Keratinocyte (primary cell): ENCODE results near the gene C2CD5. TPM values are rescaled to one million over a fixed set of nuclear protein-coding genes. Genes with fewer than 3 reads are reported as not detected.

Experiments
- DNase-seq: peaks from one replicate; pipeline ENCODE4 v3.0.0-alpha.2; 2011; ENCODE audit warnings: low read depth, missing footprints, low spot score
- FAIRE-seq: peaks from 2 replicates; lab custom pipeline; 2011; peaks lifted over from hg19 to GRCh38; lab: Jason Lieb, UNC
- H2AFZ ChIP-seq: 2 replicates; pipeline ENCODE4 v1.6.0; 2012; ENCODE audit warnings: low read length, control low read depth, inconsistent platforms; ENCODE audit not compliant: control insufficient read depth
- H3K27ac ChIP-seq: 2 replicates; pipeline ENCODE4 v1.5.1; 2011; ENCODE audit warnings: low read length; ENCODE audit not compliant: control insufficient read depth, insufficient read depth
- H3K27me3 ChIP-seq: 3 replicates; pipeline ENCODE4 v1.6.0; 2011; ENCODE audit warnings: low read length; ENCODE audit not compliant: control insufficient read depth, insufficient read depth; ENCODE audit errors: extremely low read depth
- H3K36me3 ChIP-seq, 2 experiments: 2 replicates in 1 of 2; 3 replicates in 1 of 2; pipeline ENCODE4 v1.5.1; 2011; ENCODE audit warnings: low read length in 2 of 2, mild to moderate bottlenecking in 1 of 2; ENCODE audit not compliant: control insufficient read depth in 2 of 2, insufficient read depth in 2 of 2; ENCODE audit errors: extremely low read depth in 1 of 2
- H3K4me1 ChIP-seq: 3 replicates; pipeline ENCODE4 v1.5.1; 2011; ENCODE audit warnings: low read length; ENCODE audit not compliant: control insufficient read depth, insufficient read depth; ENCODE audit errors: extremely low read depth
- H3K4me2 ChIP-seq: 3 replicates; pipeline ENCODE4 v1.6.0; 2011; ENCODE audit warnings: low read depth, low read length; ENCODE audit not compliant: control insufficient read depth, insufficient read depth; ENCODE audit errors: extremely low read depth
- H3K4me3 ChIP-seq, 3 experiments: fragments of 200-600 bp in 1 of 3; sonication (generic) in 1 of 3; 2 replicates in 2 of 3; 3 replicates in 1 of 3; pipeline ENCODE4 v1.5.1; 2011 to 2016; ENCODE audit warnings: low read length in 3 of 3, mild to moderate bottlenecking in 3 of 3, control low read depth in 2 of 3, inconsistent platforms in 1 of 3, low read depth in 1 of 3, mixed read lengths in 1 of 3, mixed run types in 1 of 3, moderate library complexity in 1 of 3; ENCODE audit not compliant: control insufficient read depth in 2 of 3, insufficient read depth in 2 of 3; ENCODE audit errors: extremely low read depth in 1 of 3
- H3K79me2 ChIP-seq: 2 replicates; pipeline ENCODE4 v1.6.0; 2012; ENCODE audit warnings: low read length; ENCODE audit not compliant: control insufficient read depth, insufficient read depth
- H3K9ac ChIP-seq: 3 replicates; pipeline ENCODE4 v1.6.0; 2011; ENCODE audit warnings: low read length; ENCODE audit not compliant: control insufficient read depth, insufficient read depth; ENCODE audit errors: extremely low read depth
- H3K9me1 ChIP-seq: 3 replicates; pipeline ENCODE4 v1.6.0; 2011; ENCODE audit warnings: low read length; ENCODE audit not compliant: control insufficient read depth, insufficient read depth; ENCODE audit errors: extremely low read depth
- H3K9me3 ChIP-seq: 2 replicates; pipeline ENCODE4 v1.5.1; 2012; ENCODE audit warnings: low read depth, low read length; ENCODE audit not compliant: control insufficient read depth
- H4K20me1 ChIP-seq: 3 replicates; pipeline ENCODE4 v1.6.0; 2011; ENCODE audit warnings: low read length; ENCODE audit not compliant: control insufficient read depth, insufficient read depth; ENCODE audit errors: extremely low read depth
- CTCF ChIP-seq, 3 experiments: IDR thresholded peaks in 1 of 3; conservative IDR thresholded peaks in 1 of 3; optimal IDR thresholded peaks in 1 of 3; 2 replicates in 2 of 3; 3 replicates in 1 of 3; pipeline versions ENCODE3 to v1.5.1; 2011; ENCODE audit warnings: low read length in 3 of 3, mild to moderate bottlenecking in 3 of 3, moderate library complexity in 2 of 3, control low read depth in 1 of 3, inconsistent platforms in 1 of 3; ENCODE audit not compliant: insufficient read depth in 2 of 3; ENCODE audit errors: extremely low read depth in 1 of 3
- EZH2 ChIP-seq: IDR thresholded peaks from one replicate; pipeline ENCODE4 v1.6.1; 2012; ENCODE audit warnings: inconsistent platforms, mild to moderate bottlenecking, low read length, moderate library complexity
- dilution Hi-C: fragments of 300-500 bp; cut with MboI; formaldehyde crosslinking; loops from one replicate; pipeline ENCODE4 v1.7.0; 2020; ENCODE audit warnings: low sequenced_read_pairs; ENCODE audit not compliant: extremely low pct_ligation_motif_present
- polyA plus RNA-seq, 5 experiments: library from polyadenylated mRNA; depleted of rRNA in 3 of 5; stranded (reverse) in 3 of 5; stranded (forward) in 1 of 5; unstranded in 1 of 5; fragments of >200 nt; gene quantifications; 1 replicate in 1 of 5; 2 replicates in 3 of 5; 3 replicates in 1 of 5; pipeline versions ENCODE4 v1.2.1 to v1.2.3, GENCODE V29; 2011 to 2012; ENCODE audit warnings: missing spikeins in 2 of 5, low read depth in 1 of 5, low replicate concordance in 1 of 5

The C2CD5 gene
- polyA plus RNA-seq, 1 donor (not counting 4 experiments of a cell fraction or from before 2014, with no cell fraction given), result 17.7 TPM

- Histone ChIP-seq H3K36me3 (no peaks in the 10 kb centered on the region), H2AFZ (no peak overlapping the region), H3K9me3 (no peaks in the 10 kb centered on the region), H3K9ac (no peak overlapping the region), H3K27ac (no peak overlapping the region), H3K4me3 (no peak overlapping the region), H3K4me1 (peaks cover 12% of the 10 kb centered on the region), H3K79me2 (no peaks in the 10 kb centered on the region), H3K4me2 (no peak overlapping the region), H3K9me1 (no peaks in the 10 kb centered on the region), H4K20me1 (no peaks in the 10 kb centered on the region), H3K27me3 (no peaks in the 10 kb centered on the region)
- dilution Hi-C loops, result no loop called here
- DNase-seq (no peak), FAIRE-seq (no peak)
- TF ChIP-seq CTCF (optimal IDR thresholded peaks at IDR 0.05 in 1 of 3, IDR thresholded peaks at IDR 0.05 in 1 of 3, conservative IDR thresholded peaks at IDR 0.05 in 1 of 3; ENCODE audit: extremely low read depth in 1 of 3, insufficient read depth in 2 of 3, low read length in 3 of 3) (no peak), EZH2 (no peak)
Observed at GRCh38 chr12:22576473-22576872, 32.1 kb upstream of the C2CD5 start.

- no peak for TF ChIP-seq CTCF (optimal IDR thresholded peaks at IDR 0.05 in 1 of 3, IDR thresholded peaks at IDR 0.05 in 1 of 3, conservative IDR thresholded peaks at IDR 0.05 in 1 of 3; ENCODE audit: extremely low read depth in 1 of 3, insufficient read depth in 2 of 3, low read length in 3 of 3)
- TF ChIP-seq EZH2, result no peak
Observed at GRCh38 chr12:22576065-22576464, 31.7 kb upstream of the C2CD5 start.

More at GRCh38 chr12:22576065-22576464, 31.7 kb upstream of the C2CD5 start:
- no peaks in the 10 kb centered on the region for H3K9me1 ChIP-seq
- DNase-seq, result no peak
- FAIRE-seq, result no peak
- no peaks in the 10 kb centered on the region for H4K20me1 ChIP-seq
- no peaks in the 10 kb centered on the region for H3K27me3 ChIP-seq
- H3K27ac ChIP-seq, result no peak overlapping the region
- H3K4me1 ChIP-seq, result peaks cover 12% of the 10 kb centered on the region
- no peaks in the 10 kb centered on the region for H3K9me3 ChIP-seq
- H3K79me2 ChIP-seq, result no peaks in the 10 kb centered on the region
- H3K4me3 ChIP-seq, result no peak overlapping the region
- no peak overlapping the region for H3K4me2 ChIP-seq
- no peak overlapping the region for H3K9ac ChIP-seq
- H3K36me3 ChIP-seq, result no peaks in the 10 kb centered on the region
- no peak overlapping the region for H2AFZ ChIP-seq
- dilution Hi-C loops, result no loop called here
